CD14-positive monocyte (primary cell): ENCODE measurements around the gene LINGO4. TPM values are rescaled to one million over a fixed set of nuclear protein-coding genes. Genes with fewer than 3 reads are reported as not detected.
A peak's percentile ranks its signal among the peaks of the same experiment; 100 is the strongest.

Source experiments
- DNase-seq, 3 donors: peaks; one replicate each; pipeline ENCODE4 v3.0.0-alpha.2; 2011 to 2022
- H2AFZ ChIP-seq: 2 replicates; pipeline ENCODE4 v1.6.0; 2012; ENCODE audit warnings: mild to moderate bottlenecking, low read depth, low read length, inconsistent platforms; ENCODE audit not compliant: insufficient read depth, poor library complexity, severe bottlenecking
- H3K27ac ChIP-seq, 2 donors: 1 replicate in 1 of 2; 2 replicates in 1 of 2; pipeline ENCODE4 v1.5.1; 2012 to 2013; ENCODE audit warnings: low read length in 2 of 2, control low read depth in 1 of 2, inconsistent platforms in 1 of 2, low read depth in 1 of 2, mild to moderate bottlenecking in 1 of 2
- H3K27me3 ChIP-seq, 2 donors: one replicate each; pipeline versions ENCODE4 v1.6.0 to v1.6.1; 2011 to 2013; ENCODE audit warnings: low read length in 2 of 2; ENCODE audit not compliant: control insufficient read depth in 2 of 2, insufficient read depth in 2 of 2
- H3K36me3 ChIP-seq, 2 donors: replicated peaks in 1 of 2; 1 replicate in 1 of 2; 2 replicates in 1 of 2; pipeline versions ENCODE4 v1.5.1 to v1.6.1; 2012 to 2013; ENCODE audit warnings: low read length in 2 of 2, control low read depth in 1 of 2, inconsistent platforms in 1 of 2, mild to moderate bottlenecking in 1 of 2; ENCODE audit not compliant: insufficient read depth in 2 of 2, control insufficient read depth in 1 of 2
- H3K4me1 ChIP-seq, 2 donors: 1 replicate in 1 of 2; 2 replicates in 1 of 2; pipeline versions ENCODE4 v1.5.1 to v1.6.1; 2012 to 2013; ENCODE audit warnings: low read length in 2 of 2, control low read depth in 1 of 2, inconsistent platforms in 1 of 2, mild to moderate bottlenecking in 1 of 2, moderate library complexity in 1 of 2; ENCODE audit not compliant: insufficient read depth in 2 of 2, control insufficient read depth in 1 of 2
- H3K4me2 ChIP-seq: replicated peaks from 2 replicates; pipeline ENCODE3; 2012; ENCODE audit warnings: low read length, moderate library complexity, mild to moderate bottlenecking; ENCODE audit not compliant: poor library complexity, severe bottlenecking; ENCODE audit errors: extremely low read depth
- H3K4me3 ChIP-seq, 3 experiments: fragments of 200-600 bp in 1 of 3; sonication (generic) in 1 of 3; replicated peaks in 1 of 3; 1 replicate in 2 of 3; 2 replicates in 1 of 3; pipeline ENCODE4 v1.5.1; 2011 to 2013; ENCODE audit warnings: low read length in 3 of 3, mild to moderate bottlenecking in 3 of 3, control low read depth in 2 of 3, low read depth in 2 of 3, inconsistent platforms in 1 of 3, moderate library complexity in 1 of 3
- H3K79me2 ChIP-seq: 2 replicates; pipeline ENCODE4 v1.6.0; 2012; ENCODE audit warnings: mild to moderate bottlenecking, control low read depth, inconsistent platforms, low read length, moderate library complexity; ENCODE audit not compliant: insufficient read depth
- H3K9ac ChIP-seq: 2 replicates; pipeline ENCODE4 v1.6.0; 2017; ENCODE audit warnings: low read length, mild to moderate bottlenecking; ENCODE audit not compliant: insufficient read depth, poor library complexity, severe bottlenecking
- H3K9me3 ChIP-seq, 2 donors: replicated peaks in 1 of 2; 1 replicate in 1 of 2; 2 replicates in 1 of 2; pipeline versions ENCODE4 v1.5.1 to v1.6.1; 2012 to 2013; ENCODE audit warnings: low read length in 2 of 2, control low read depth in 1 of 2; ENCODE audit not compliant: control insufficient read depth in 1 of 2, insufficient read depth in 1 of 2
- H4K20me1 ChIP-seq: 2 replicates; pipeline ENCODE4 v1.6.0; 2012; ENCODE audit warnings: mild to moderate bottlenecking, low read length, control low read depth, moderate library complexity; ENCODE audit not compliant: insufficient read depth
- H3K27ac Mint-ChIP-seq, 7 donors: one replicate each; pipeline ENCODE4 v1.8.0; 2020; ENCODE audit warnings: mild to moderate bottlenecking in 7 of 7, mixed read lengths in 7 of 7, moderate library complexity in 6 of 7, inconsistent platforms in 2 of 7
- H3K27me3 Mint-ChIP-seq, 3 donors: one replicate each; pipeline ENCODE4 v1.8.0; 2021 to 2022; ENCODE audit warnings: low read depth in 3 of 3, mild to moderate bottlenecking in 3 of 3, mixed read lengths in 3 of 3, moderate library complexity in 3 of 3, inconsistent platforms in 1 of 3
- H3K36me3 Mint-ChIP-seq, 2 donors: one replicate each; pipeline ENCODE4 v1.8.0; 2020; ENCODE audit warnings: mixed read lengths in 2 of 2, inconsistent platforms in 1 of 2, mild to moderate bottlenecking in 1 of 2
- H3K4me1 Mint-ChIP-seq: one replicate; pipeline ENCODE4 v1.8.0; 2020; ENCODE audit warnings: mild to moderate bottlenecking, mixed read lengths
- H3K4me3 Mint-ChIP-seq, 2 donors: one replicate each; pipeline ENCODE4 v1.8.0; 2020; ENCODE audit warnings: mild to moderate bottlenecking in 2 of 2, mixed read lengths in 2 of 2, moderate library complexity in 1 of 2
- H3K9me3 Mint-ChIP-seq, 7 donors: one replicate each; pipeline ENCODE4 v1.8.0; 2020 to 2022; ENCODE audit warnings: mixed read lengths in 7 of 7, mild to moderate bottlenecking in 6 of 7, moderate library complexity in 6 of 7, inconsistent platforms in 2 of 7
- WGBS: methylation state at CpG from one replicate; pipeline ENCODE4 v1.1.5; 2013; ENCODE audit warnings: missing lambda C conversion rate; ENCODE audit not compliant: insufficient coverage; 5-methylcytosine and 5-hydroxymethylcytosine counted together
- intact Hi-C, 2 donors: fragments of 100-400 bp; cut with micrococcal nuclease; formaldehyde crosslinking; loops; one replicate each; pipeline versions ENCODE4 v1.15.0 to v1.15.1; 2023
- polyA plus RNA-seq, 3 donors: library from polyadenylated mRNA; depleted of rRNA in 1 of 3; unstranded in 2 of 3; stranded (reverse) in 1 of 3; fragments of 300-500 nt in 2 of 3; fragments of >200 nt in 1 of 3; fragmentation: Illumina TruSeq in 2 of 3; gene quantifications; 1 replicate in 2 of 3; 2 replicates in 1 of 3; pipeline ENCODE4 v1.2.3, GENCODE V29; 2012 to 2021
- TF ChIP-seq, protein P1 (sequence below): fragments of 200-600 bp; IDR thresholded peaks from one replicate; pipeline ENCODE4 v1.8.0; 2022; ENCODE audit warnings: antibody characterized with exemption, mild to moderate bottlenecking

LINGO4 gene
- polyA plus RNA-seq, 3 donors, result not detected

- DNase-seq, result no peak
- Histone ChIP-seq H3K9ac (no peak overlapping the region), H3K4me2 (no peak overlapping the region), H3K4me1 (no peaks in the 10 kb centered on the region), H4K20me1 (no peaks in the 10 kb centered on the region), H3K27me3 (peaks cover 5 to 16% of the 10 kb centered on the region in 2 donors), H3K27ac (no peak overlapping the region), H3K4me3 (no peak overlapping the region), H3K36me3 (no peaks in the 10 kb centered on the region), H3K79me2 (no peaks in the 10 kb centered on the region), H2AFZ (no peak overlapping the region), H3K9me3 (no peaks in the 10 kb centered on the region)
- intact Hi-C loops, result no loop called here
- no peaks in the 10 kb centered on the region for H3K36me3 Mint-ChIP-seq
- peaks cover 27 to 35% (median 29%) of the 10 kb centered on the region in 3 donors for H3K27me3 Mint-ChIP-seq
- H3K4me3 Mint-ChIP-seq, result no peak overlapping the region
- TF ChIP-seq, protein P1, sequence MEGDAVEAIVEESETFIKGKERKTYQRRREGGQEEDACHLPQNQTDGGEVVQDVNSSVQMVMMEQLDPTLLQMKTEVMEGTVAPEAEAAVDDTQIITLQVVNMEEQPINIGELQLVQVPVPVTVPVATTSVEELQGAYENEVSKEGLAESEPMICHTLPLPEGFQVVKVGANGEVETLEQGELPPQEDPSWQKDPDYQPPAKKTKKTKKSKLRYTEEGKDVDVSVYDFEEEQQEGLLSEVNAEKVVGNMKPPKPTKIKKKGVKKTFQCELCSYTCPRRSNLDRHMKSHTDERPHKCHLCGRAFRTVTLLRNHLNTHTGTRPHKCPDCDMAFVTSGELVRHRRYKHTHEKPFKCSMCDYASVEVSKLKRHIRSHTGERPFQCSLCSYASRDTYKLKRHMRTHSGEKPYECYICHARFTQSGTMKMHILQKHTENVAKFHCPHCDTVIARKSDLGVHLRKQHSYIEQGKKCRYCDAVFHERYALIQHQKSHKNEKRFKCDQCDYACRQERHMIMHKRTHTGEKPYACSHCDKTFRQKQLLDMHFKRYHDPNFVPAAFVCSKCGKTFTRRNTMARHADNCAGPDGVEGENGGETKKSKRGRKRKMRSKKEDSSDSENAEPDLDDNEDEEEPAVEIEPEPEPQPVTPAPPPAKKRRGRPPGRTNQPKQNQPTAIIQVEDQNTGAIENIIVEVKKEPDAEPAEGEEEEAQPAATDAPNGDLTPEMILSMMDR, result no peak
- no peaks in the 10 kb centered on the region for H3K9me3 Mint-ChIP-seq
- peak overlapping the region in 1 of 7 donors; percentile 6 for H3K27ac Mint-ChIP-seq
- H3K4me1 Mint-ChIP-seq, result peaks cover 6% of the 10 kb centered on the region
Measured at GRCh38 chr1:151803164-151803563, 2.1 kb downstream of the LINGO4 start.

GRCh38 chr1:151802372-151802771 is 2.8 kb downstream of the LINGO4 start:
- Histone ChIP-seq H3K27me3 (peaks cover 5 to 16% of the 10 kb centered on the region in 2 donors), H3K27ac (no peak overlapping the region), H3K9ac (no peak overlapping the region), H2AFZ (no peak overlapping the region), H3K4me1 (no peaks in the 10 kb centered on the region), H3K36me3 (no peaks in the 10 kb centered on the region), H4K20me1 (no peaks in the 10 kb centered on the region), H3K4me3 (no peak overlapping the region), H3K4me2 (no peak overlapping the region), H3K9me3 (no peaks in the 10 kb centered on the region), H3K79me2 (no peaks in the 10 kb centered on the region)
- intact Hi-C loops, result no loop called here
- H3K27ac Mint-ChIP-seq, result no peak overlapping the region
- H3K4me3 Mint-ChIP-seq, result no peak overlapping the region
- TF ChIP-seq, protein P1, result no peak
- 100% methylated on average over 3 of the region's 5 CpGs for WGBS
- H3K36me3 Mint-ChIP-seq, result no peaks in the 10 kb centered on the region
- H3K4me1 Mint-ChIP-seq, result peaks cover 2% of the 10 kb centered on the region
- no peaks in the 10 kb centered on the region for H3K9me3 Mint-ChIP-seq
- H3K27me3 Mint-ChIP-seq, result peaks cover 24 to 35% (median 27%) of the 10 kb centered on the region in 3 donors
- no peak for DNase-seq
